GM13976 (cell line): ENCODE results near the gene NUDT16.

Source experiments
- DNase-seq: peaks from one replicate; pipeline ENCODE4 v3.0.0; 2012; ENCODE audit warnings: low spot score
- CTCF ChIP-seq: IDR thresholded peaks from 2 replicates; pipeline ENCODE4 v1.5.1; 2012; ENCODE audit warnings: borderline replicate concordance, mild to moderate bottlenecking; ENCODE audit not compliant: insufficient read depth; ENCODE audit errors: extremely low read depth, missing control alignments, control extremely low read depth
- in situ Hi-C: fragments of 300-500 bp; cut with MboI; formaldehyde crosslinking; loops from one replicate; pipeline ENCODE4 v1.12.0; 2022; ENCODE audit warnings: low sequenced_read_pairs, mixed read lengths, inconsistent platforms; ENCODE audit not compliant: unreplicated experiment

Gene NUDT16

GRCh38 chr3:131405411-131405810, 23.8 kb downstream of the NUDT16 start:
- in situ Hi-C loops, result no loop called here
- no peak for DNase-seq
- no peak for TF ChIP-seq CTCF

- TF ChIP-seq CTCF, result no peak
These were observed 24.7 kb downstream of the NUDT16 start for GRCh38 chr3:131406274-131406673.

GRCh38 chr3:131417751-131418150, 36.2 kb downstream of the NUDT16 start:
- TF ChIP-seq CTCF, result no peak

More at GRCh38 chr3:131406274-131406673, 24.7 kb downstream of the NUDT16 start:
- no peak for DNase-seq
- in situ Hi-C loops, result no loop called here

GRCh38 chr3:131421301-131421700, 39.7 kb downstream of the NUDT16 start:
- TF ChIP-seq CTCF, result no peak
- in situ Hi-C loops, result no loop called here
- DNase-seq, result no peak

More at GRCh38 chr3:131417751-131418150, 36.2 kb downstream of the NUDT16 start:
- in situ Hi-C loops, result no loop called here
- no peak for DNase-seq

GRCh38 chr3:131421957-131422498, 40.5 kb downstream of the NUDT16 start:
- no peak for DNase-seq
- in situ Hi-C loops, result no loop called here
- no peak for TF ChIP-seq CTCF

GRCh38 chr3:131427226-131427625, 45.7 kb downstream of the NUDT16 start:
- no peak for TF ChIP-seq CTCF
- DNase-seq, result no peak
- in situ Hi-C loops, result no loop called here

GRCh38 chr3:131431754-131432153, 50.2 kb downstream of the NUDT16 start:
- no peak for DNase-seq
- in situ Hi-C loops, result no loop called here
- no peak for TF ChIP-seq CTCF
